Measurements from ENCODE around the gene HACD4.
"Not testable (repeated sequence)": the region's sequence is repeated elsewhere in the genome, so short reads cannot be mapped to it uniquely, and the experiment has no call there.

HACD4 gene

DNA sequence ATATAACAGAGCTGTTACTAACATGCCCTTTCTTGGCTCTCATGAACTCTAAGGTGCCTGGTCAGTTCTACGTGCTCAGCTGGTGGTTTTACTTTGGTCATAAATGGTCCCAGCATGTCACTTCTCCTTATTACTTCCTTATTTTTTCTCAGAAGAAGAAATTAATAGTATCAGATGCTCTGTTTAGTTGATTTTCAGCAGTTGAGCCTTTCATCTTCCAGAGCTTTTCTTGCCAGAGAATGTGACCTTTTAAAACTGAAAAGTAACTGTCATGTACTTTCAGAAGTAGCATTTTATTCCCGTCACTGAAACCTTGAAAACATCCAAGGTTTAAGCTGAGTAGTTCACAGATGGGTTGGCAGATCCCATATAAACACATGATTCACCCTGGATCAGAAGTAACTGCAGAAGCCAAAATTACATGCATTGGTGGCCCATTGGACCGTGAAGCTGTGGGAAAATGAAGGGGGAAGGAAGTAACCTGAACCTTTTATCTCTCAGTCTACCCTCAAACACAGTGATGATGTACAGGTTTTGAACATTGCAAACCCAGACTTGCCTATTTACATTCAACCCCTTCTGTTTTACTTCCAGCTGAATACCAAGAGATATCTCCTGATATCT, 50.5 kb downstream of the HACD4 start:
- Histone ChIP-seq H3K27me3 (ENCODE audit: control insufficient read depth, insufficient read depth, low read length) (no peaks in the 10 kb centered on the region), H2AFZ (no peak overlapping the region), H3K27ac (peak overlapping the region; percentile 72), H3K9me3 (ENCODE audit: control insufficient read depth, low read length) (no peaks in the 10 kb centered on the region), H3K36me3 (ENCODE audit: control insufficient read depth, insufficient read depth, low read length) (no peaks in the 10 kb centered on the region), H3K4me1 (peaks cover 7% of the 10 kb centered on the region), H3K4me3 (ENCODE audit: low read depth, low read length) (no peak overlapping the region), H3K9ac (no peak overlapping the region), H3K79me2 (no peaks in the 10 kb centered on the region), H3K4me2 (ENCODE audit: low read length) (peak overlapping the region; percentile 29)
- TF ChIP-seq, protein P1, sequence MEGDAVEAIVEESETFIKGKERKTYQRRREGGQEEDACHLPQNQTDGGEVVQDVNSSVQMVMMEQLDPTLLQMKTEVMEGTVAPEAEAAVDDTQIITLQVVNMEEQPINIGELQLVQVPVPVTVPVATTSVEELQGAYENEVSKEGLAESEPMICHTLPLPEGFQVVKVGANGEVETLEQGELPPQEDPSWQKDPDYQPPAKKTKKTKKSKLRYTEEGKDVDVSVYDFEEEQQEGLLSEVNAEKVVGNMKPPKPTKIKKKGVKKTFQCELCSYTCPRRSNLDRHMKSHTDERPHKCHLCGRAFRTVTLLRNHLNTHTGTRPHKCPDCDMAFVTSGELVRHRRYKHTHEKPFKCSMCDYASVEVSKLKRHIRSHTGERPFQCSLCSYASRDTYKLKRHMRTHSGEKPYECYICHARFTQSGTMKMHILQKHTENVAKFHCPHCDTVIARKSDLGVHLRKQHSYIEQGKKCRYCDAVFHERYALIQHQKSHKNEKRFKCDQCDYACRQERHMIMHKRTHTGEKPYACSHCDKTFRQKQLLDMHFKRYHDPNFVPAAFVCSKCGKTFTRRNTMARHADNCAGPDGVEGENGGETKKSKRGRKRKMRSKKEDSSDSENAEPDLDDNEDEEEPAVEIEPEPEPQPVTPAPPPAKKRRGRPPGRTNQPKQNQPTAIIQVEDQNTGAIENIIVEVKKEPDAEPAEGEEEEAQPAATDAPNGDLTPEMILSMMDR (IDR thresholded peaks at IDR 0.05), result no peak

GRCh38 chr9:20978249-20978648, 53.2 kb downstream of the HACD4 start:
- H3K9me3 ChIP-seq (ENCODE audit: control insufficient read depth, low read length), result no peaks in the 10 kb centered on the region
- no peaks in the 10 kb centered on the region for H3K79me2 ChIP-seq
- H3K4me3 ChIP-seq (ENCODE audit: low read depth, low read length), result no peak overlapping the region
- no peak overlapping the region for H2AFZ ChIP-seq
- H3K36me3 ChIP-seq (ENCODE audit: control insufficient read depth, insufficient read depth, low read length), result no peaks in the 10 kb centered on the region
- H3K27me3 ChIP-seq (ENCODE audit: control insufficient read depth, insufficient read depth, low read length), result no peaks in the 10 kb centered on the region
- TF ChIP-seq, protein P1 (IDR thresholded peaks at IDR 0.05), result no peak
- peaks cover 7% of the 10 kb centered on the region for H3K4me1 ChIP-seq
- H3K27ac ChIP-seq, result no peak overlapping the region
- no peak overlapping the region for H3K9ac ChIP-seq
- no peak overlapping the region for H3K4me2 ChIP-seq (ENCODE audit: low read length)

GRCh38 chr9:20974191-20974938, 57.1 kb downstream of the HACD4 start:
- H3K27me3 ChIP-seq (ENCODE audit: control insufficient read depth, insufficient read depth, low read length); H3K36me3 ChIP-seq (ENCODE audit: control insufficient read depth, insufficient read depth, low read length); H3K4me2 ChIP-seq (ENCODE audit: low read length); H3K9me3 ChIP-seq (ENCODE audit: control insufficient read depth, low read length); H3K4me1 ChIP-seq; H3K79me2 ChIP-seq; H3K9ac ChIP-seq; H3K4me3 ChIP-seq (ENCODE audit: low read depth, low read length); H2AFZ ChIP-seq; H3K27ac ChIP-seq: not testable (repeated sequence)

DNA sequence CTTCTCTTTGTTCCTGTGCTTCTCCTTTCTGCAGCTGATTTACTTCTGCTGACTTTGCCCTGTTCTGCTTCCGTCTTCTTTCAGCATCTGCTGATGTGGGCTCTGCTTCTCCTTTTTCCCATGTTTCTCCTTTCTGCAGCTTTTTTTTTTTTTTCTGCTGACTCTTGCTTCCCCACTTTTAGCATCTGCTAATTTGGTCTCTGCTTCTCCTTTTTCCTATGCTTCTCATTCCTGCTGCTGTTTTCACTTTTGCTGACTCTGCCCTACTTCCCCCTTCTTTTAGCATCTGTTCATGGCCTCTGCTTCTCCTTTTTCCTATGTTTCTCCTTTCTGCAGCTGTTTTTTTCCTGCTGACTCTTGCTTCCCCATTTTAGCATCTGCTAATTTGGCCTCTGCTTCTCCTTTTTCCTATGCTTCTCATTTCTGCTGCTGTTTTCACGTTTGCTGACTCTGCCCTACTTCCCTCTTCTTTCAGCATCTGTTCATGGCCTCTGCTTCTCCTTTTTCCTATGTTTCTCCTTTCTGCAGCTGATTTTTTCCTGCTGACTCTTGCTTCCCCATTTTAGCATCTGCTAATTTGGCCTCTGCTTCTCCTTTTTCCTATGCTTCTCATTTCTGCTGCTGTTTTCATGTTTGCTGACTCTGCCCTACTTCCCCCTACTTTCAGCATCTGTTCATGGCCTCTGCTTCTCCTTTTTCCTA, 58.0 kb downstream of the HACD4 start:
- not testable (repeated sequence) for H3K27ac ChIP-seq; H3K4me3 ChIP-seq (ENCODE audit: low read depth, low read length); H3K4me2 ChIP-seq (ENCODE audit: low read length); H2AFZ ChIP-seq; H3K9ac ChIP-seq; H3K27me3 ChIP-seq (ENCODE audit: control insufficient read depth, insufficient read depth, low read length); H3K79me2 ChIP-seq; H3K9me3 ChIP-seq (ENCODE audit: control insufficient read depth, low read length); H3K36me3 ChIP-seq (ENCODE audit: control insufficient read depth, insufficient read depth, low read length); H3K4me1 ChIP-seq

DNA sequence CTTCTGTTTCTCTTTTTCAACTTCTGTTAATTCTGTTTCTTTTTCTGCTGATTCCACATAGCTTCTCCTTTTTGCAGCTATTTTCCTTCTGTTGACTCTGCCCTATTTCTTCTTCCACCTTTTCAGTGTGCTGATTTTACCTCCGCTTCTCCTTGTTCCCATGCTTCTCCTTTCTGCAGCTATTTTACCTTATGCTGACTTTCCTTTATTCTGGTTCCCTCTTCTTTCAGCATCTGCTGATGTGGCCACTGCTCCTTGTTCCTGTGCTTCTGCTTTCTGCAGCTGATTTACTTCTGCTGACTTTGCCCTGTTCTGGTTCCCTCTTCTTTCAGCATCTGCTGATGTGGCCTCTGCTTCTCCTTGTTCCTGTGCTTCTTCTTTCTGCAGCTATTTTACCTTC, 58.8 kb downstream of the HACD4 start:
- TF ChIP-seq, protein P1 (IDR thresholded peaks at IDR 0.05), result no peak
- no peaks in the 10 kb centered on the region for H3K27me3 ChIP-seq (ENCODE audit: control insufficient read depth, insufficient read depth, low read length)
- no peak overlapping the region for H3K27ac ChIP-seq
- no peak overlapping the region for H2AFZ ChIP-seq
- H3K4me3 ChIP-seq (ENCODE audit: low read depth, low read length), result no peak overlapping the region
- H3K36me3 ChIP-seq (ENCODE audit: control insufficient read depth, insufficient read depth, low read length), result no peaks in the 10 kb centered on the region
- H3K79me2 ChIP-seq, result no peaks in the 10 kb centered on the region
- no peak overlapping the region for H3K4me2 ChIP-seq (ENCODE audit: low read length)
- no peak overlapping the region for H3K9ac ChIP-seq
- no peaks in the 10 kb centered on the region for H3K9me3 ChIP-seq (ENCODE audit: control insufficient read depth, low read length)
- H3K4me1 ChIP-seq, result no peaks in the 10 kb centered on the region

Measured in parathyroid adenoma (tissue), 2 donors.